ENCODE results near the gene SPAG17. TPM values are rescaled to one million over a fixed set of nuclear protein-coding genes. Genes with fewer than 3 reads are reported as not detected.

Gene SPAG17
- polyA plus RNA-seq, 1 donor (not counting 4 experiments of a cell fraction or from before 2014, with no cell fraction given): 0.52 TPM

- DNase-seq (ENCODE audit: low read depth, low spot score): no peak
- peaks cover 4% of the 10 kb centered on the region for H3K27me3 ChIP-seq (ENCODE audit: control insufficient read depth, extremely low read depth, insufficient read depth, low read length)
- no peaks in the 10 kb centered on the region for H3K79me2 ChIP-seq (ENCODE audit: control insufficient read depth, insufficient read depth, low read length)
- TF ChIP-seq, protein P1, sequence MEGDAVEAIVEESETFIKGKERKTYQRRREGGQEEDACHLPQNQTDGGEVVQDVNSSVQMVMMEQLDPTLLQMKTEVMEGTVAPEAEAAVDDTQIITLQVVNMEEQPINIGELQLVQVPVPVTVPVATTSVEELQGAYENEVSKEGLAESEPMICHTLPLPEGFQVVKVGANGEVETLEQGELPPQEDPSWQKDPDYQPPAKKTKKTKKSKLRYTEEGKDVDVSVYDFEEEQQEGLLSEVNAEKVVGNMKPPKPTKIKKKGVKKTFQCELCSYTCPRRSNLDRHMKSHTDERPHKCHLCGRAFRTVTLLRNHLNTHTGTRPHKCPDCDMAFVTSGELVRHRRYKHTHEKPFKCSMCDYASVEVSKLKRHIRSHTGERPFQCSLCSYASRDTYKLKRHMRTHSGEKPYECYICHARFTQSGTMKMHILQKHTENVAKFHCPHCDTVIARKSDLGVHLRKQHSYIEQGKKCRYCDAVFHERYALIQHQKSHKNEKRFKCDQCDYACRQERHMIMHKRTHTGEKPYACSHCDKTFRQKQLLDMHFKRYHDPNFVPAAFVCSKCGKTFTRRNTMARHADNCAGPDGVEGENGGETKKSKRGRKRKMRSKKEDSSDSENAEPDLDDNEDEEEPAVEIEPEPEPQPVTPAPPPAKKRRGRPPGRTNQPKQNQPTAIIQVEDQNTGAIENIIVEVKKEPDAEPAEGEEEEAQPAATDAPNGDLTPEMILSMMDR (optimal IDR thresholded peaks at IDR 0.05 in 1 of 3, IDR thresholded peaks at IDR 0.05 in 1 of 3, conservative IDR thresholded peaks at IDR 0.05 in 1 of 3; ENCODE audit: extremely low read depth in 1 of 3, insufficient read depth in 2 of 3, low read length in 3 of 3): no peak
- TF ChIP-seq EZH2 (IDR thresholded peaks at IDR 0.05; ENCODE audit: low read length): no peak
- H3K27ac ChIP-seq (ENCODE audit: control insufficient read depth, insufficient read depth, low read length): no peak overlapping the region
- no peak overlapping the region for H2AFZ ChIP-seq (ENCODE audit: control insufficient read depth, low read length)
- dilution Hi-C loops (cut with MboI; ENCODE audit: extremely low pct_ligation_motif_present, low sequenced_read_pairs): no loop called here
- H3K4me3 ChIP-seq (ENCODE audit: control insufficient read depth in 2 of 3, extremely low read depth in 1 of 3, insufficient read depth in 2 of 3, low read depth in 1 of 3, low read length in 3 of 3): no peak overlapping the region
- no peak overlapping the region for H3K4me2 ChIP-seq (ENCODE audit: control insufficient read depth, extremely low read depth, insufficient read depth, low read depth, low read length)
- H4K20me1 ChIP-seq (ENCODE audit: control insufficient read depth, extremely low read depth, insufficient read depth, low read length): no peaks in the 10 kb centered on the region
- no peaks in the 10 kb centered on the region for H3K4me1 ChIP-seq (ENCODE audit: control insufficient read depth, extremely low read depth, insufficient read depth, low read length)
- no peak overlapping the region for H3K9ac ChIP-seq (ENCODE audit: control insufficient read depth, extremely low read depth, insufficient read depth, low read length)
- FAIRE-seq: no peak
- H3K9me1 ChIP-seq (ENCODE audit: control insufficient read depth, extremely low read depth, insufficient read depth, low read length): no peaks in the 10 kb centered on the region
- no peaks in the 10 kb centered on the region for H3K36me3 ChIP-seq (ENCODE audit: control insufficient read depth in 2 of 2, extremely low read depth in 1 of 2, insufficient read depth in 2 of 2, low read length in 2 of 2)
- H3K9me3 ChIP-seq (ENCODE audit: control insufficient read depth, low read depth, low read length): no peaks in the 10 kb centered on the region
These were observed 84.1 kb downstream of the SPAG17 start for GRCh38 chr1:118100686-118101514.

DNA sequence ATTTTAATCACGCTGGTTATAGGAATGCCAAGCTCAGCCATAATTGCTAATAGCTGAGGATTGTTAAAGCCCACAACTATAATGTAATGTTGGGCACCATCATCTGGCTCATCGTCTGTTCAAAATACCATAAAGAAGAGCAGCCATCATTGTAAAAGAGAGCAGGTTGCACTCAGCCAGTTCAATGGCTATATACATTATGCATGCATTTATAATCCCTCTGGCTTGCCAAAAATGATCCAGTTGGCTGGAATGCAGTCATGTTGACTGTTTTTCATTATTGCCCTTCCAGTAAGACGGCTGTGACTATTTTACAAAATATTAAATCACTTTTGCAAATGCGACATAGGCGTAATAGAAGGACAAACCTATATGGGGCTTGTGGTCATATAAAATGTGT lies 85.3 kb downstream of the SPAG17 start:
- Histone ChIP-seq H4K20me1 (ENCODE audit: control insufficient read depth, extremely low read depth, insufficient read depth, low read length) (no peaks in the 10 kb centered on the region), H2AFZ (ENCODE audit: control insufficient read depth, low read length) (no peak overlapping the region), H3K79me2 (ENCODE audit: control insufficient read depth, insufficient read depth, low read length) (no peaks in the 10 kb centered on the region), H3K4me3 (ENCODE audit: control insufficient read depth in 2 of 3, extremely low read depth in 1 of 3, insufficient read depth in 2 of 3, low read depth in 1 of 3, low read length in 3 of 3) (no peak overlapping the region), H3K9me3 (ENCODE audit: control insufficient read depth, low read depth, low read length) (no peaks in the 10 kb centered on the region), H3K4me2 (ENCODE audit: control insufficient read depth, extremely low read depth, insufficient read depth, low read depth, low read length) (no peak overlapping the region), H3K27ac (ENCODE audit: control insufficient read depth, insufficient read depth, low read length) (no peak overlapping the region), H3K36me3 (ENCODE audit: control insufficient read depth in 2 of 2, extremely low read depth in 1 of 2, insufficient read depth in 2 of 2, low read length in 2 of 2) (no peaks in the 10 kb centered on the region), H3K27me3 (ENCODE audit: control insufficient read depth, extremely low read depth, insufficient read depth, low read length) (peaks cover 4% of the 10 kb centered on the region), H3K9ac (ENCODE audit: control insufficient read depth, extremely low read depth, insufficient read depth, low read length) (no peak overlapping the region), H3K9me1 (ENCODE audit: control insufficient read depth, extremely low read depth, insufficient read depth, low read length) (no peaks in the 10 kb centered on the region), H3K4me1 (ENCODE audit: control insufficient read depth, extremely low read depth, insufficient read depth, low read length) (no peaks in the 10 kb centered on the region)
- TF ChIP-seq, protein P1 (optimal IDR thresholded peaks at IDR 0.05 in 1 of 3, IDR thresholded peaks at IDR 0.05 in 1 of 3, conservative IDR thresholded peaks at IDR 0.05 in 1 of 3; ENCODE audit: extremely low read depth in 1 of 3, insufficient read depth in 2 of 3, low read length in 3 of 3): no peak
- no peak for TF ChIP-seq EZH2 (IDR thresholded peaks at IDR 0.05; ENCODE audit: low read length)
- DNase-seq (ENCODE audit: low read depth, low spot score) (no peak), FAIRE-seq (no peak)
- dilution Hi-C loops (cut with MboI; ENCODE audit: extremely low pct_ligation_motif_present, low sequenced_read_pairs): no loop called here
